GM19099 (cell line): ENCODE measurements around the gene ARHGAP6.

Experiments used
- POLR2A ChIP-seq: IDR thresholded peaks from 3 replicates; pipeline ENCODE4 v1.6.1; 2011; ENCODE audit warnings: low read depth; ENCODE audit not compliant: insufficient read length; ENCODE audit errors: extremely low read depth

Gene ARHGAP6

DNA sequence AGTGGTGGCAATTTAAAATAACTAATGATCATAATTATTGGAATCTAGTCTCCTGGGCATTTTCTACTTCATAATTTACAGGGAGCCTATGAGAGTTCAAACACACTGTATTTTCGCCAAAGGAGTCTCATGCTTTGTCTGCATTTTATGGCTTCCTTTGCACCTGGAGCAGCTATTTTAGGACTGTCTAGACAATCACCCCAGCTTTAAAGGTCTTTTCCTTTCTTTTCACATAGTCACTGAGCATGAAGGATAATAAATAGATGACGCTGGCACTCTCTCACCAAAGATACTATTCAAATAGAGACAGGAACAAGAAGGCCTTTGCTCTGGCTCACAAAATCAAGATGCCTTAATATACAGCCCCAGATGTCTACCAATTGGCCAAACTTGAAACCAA is 329.5 kb downstream of the ARHGAP6 start:
- no peak for TF ChIP-seq POLR2A

DNA sequence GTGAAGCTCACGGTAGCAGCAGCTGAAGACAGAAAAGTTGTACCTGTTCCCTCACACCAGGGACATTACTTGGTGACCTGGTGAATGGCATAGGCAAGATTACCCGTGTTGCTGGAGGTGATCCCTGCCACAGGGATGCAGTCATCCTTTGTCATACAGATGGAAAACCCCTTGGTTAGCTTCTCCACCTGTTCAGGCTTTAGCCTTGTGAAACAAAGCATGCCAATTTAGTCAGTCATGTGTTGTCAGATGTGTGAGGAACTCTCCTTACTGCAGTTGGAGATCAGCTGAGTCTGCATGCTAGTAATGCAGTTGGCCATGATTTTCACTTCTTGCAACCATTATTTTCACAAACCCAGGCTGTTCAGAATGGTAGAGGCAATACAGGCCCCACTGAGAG is 331.6 kb downstream of the ARHGAP6 start:
- no peak for TF ChIP-seq POLR2A

DNA sequence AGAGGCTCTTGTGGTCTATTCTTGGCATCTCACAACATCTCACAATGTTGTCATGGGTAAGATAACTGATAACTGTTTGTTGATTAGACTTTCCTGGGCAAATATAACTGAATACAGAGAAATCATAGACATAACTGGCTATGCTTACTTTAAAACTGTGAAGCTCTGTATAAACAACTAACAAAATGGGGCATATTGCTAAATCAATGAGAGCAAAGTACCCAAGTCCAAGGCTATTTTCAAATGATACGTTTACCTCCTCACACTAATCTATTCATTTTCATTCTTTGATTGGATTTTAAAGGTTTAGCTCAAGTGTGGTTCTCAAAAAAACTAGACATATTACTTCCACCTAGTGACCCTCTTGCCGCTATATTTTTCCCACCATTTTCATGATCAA is 333.9 kb downstream of the ARHGAP6 start:
- no peak for TF ChIP-seq POLR2A

DNA sequence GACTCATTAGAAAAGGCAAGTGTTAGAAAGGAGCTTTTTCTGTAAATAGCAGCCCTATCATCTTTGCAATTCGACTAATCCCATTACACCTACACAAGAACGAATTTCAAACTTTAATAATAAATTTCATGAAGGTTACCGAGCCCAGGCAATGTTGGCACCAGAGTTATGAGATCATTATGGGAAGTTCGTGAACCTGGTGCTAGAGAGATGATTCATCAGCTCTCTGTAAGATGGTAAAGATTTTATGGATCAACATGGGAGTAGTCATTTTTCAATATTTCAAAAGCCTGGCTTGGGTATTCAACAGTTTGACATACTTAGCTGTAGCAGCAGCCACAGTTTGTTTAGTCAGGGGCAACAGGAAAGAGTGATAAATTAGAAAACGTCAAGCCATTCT is 336.7 kb downstream of the ARHGAP6 start:
- TF ChIP-seq POLR2A, result no peak

DNA sequence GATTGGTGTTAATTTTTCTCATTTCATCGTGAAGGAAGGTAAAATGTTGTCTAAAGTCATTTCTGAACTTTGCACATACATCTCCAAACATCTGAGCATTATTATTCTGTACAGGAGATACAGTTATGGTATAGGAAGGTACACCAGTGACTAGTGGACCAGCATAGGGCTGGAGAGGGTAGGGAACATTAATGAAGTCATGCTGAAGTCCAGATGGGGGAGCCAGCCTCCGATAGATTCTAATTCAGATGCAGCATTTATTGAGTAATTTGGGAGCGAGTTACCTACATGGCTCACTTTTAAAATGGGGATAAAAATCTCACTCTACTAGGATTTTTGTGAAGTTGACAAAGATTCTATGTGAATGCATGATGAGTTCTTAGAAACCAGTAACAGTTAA is 337.6 kb downstream of the ARHGAP6 start:
- TF ChIP-seq POLR2A, result no peak

DNA sequence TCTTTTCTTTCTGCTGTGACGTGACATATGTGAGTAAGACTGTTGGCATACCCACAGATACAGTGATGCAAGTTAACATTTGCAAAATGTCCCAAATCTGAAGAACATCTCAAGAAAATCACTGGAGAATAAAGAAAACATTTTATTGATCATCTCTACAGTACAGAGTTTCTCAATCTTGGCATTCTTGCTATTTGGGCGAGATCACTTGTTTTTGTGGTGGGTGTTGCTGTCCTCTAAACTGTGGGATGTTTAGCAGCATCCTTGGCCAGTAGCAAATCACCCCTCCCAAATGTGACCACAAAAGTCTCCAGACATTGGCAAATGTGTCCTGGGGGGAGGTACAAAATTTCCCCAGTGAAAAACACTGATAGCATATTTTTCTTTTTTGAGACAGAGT is 343.7 kb downstream of the ARHGAP6 start:
- TF ChIP-seq POLR2A, result no peak

DNA sequence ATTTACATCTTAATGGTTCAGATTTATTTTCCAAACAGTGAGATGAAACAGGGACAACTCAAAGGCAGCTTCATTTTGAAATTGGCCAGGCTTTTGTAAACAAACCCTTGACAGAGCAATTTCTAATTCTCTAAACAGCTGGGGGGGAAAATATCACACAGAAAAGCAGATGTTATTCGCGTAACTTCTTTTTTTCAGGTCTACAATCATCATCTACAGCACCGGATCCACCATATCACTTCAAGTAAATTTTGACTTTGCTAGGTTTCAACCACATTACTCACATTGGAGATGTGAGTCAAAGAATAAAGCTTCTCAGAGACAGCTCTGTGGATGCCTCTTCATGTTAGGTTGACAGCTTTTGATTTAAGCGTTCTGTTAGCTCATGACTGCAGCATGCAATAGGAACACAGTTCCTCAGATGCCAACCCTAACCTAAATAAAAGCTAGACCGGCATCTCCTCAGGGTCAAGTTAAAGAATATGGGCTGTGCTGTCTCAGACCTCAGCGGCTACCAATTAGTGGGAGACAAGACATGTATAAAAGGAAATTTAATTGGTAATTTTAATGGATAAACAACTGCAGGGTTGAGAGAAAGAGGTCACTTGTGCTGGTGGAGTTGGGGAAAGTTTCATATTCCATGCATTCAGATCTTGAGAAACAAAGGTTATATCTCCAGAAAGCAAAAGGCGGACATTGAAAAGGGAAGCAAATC is 345.8 kb downstream of the ARHGAP6 start:
- no peak for TF ChIP-seq POLR2A

DNA sequence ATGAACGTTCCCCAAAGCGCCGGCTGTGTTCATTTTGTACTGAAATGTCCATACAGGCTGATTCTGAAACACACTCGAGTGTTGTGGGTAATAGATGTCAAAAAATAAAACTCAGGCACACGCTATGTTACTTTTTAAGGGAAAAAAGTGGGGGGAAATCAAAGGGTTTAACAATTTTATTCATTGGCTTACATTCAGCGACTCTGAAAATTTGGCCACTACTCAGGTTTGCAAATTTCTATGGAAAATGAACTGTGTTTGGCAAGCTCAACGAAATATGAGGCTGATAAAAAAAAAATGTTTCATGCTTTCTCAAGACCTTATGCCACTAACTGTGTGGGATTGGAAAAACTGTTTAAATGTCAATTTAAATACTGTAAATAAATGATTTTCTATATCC is 354.0 kb downstream of the ARHGAP6 start:
- TF ChIP-seq POLR2A, result no peak

DNA sequence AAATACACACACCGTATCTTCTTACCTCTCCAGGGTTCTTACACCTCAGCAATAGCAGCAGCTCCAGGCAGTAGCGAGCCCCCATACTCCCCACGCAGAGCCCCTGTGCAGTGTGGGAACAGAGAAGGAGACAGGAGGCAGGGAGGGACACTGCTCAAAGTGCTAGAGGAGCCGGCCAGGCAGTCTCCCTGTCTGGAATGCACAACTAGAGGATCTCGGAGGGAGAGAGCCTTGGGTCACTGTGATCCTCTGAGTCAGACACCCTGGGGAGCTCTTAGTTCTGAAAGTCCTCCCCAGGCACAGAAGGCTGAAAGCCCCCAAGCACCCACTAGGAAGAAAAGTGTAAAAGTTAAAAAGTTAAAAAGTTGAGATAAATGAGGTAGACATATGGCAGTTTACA is 356.5 kb downstream of the ARHGAP6 start:
- TF ChIP-seq POLR2A, result no peak

DNA sequence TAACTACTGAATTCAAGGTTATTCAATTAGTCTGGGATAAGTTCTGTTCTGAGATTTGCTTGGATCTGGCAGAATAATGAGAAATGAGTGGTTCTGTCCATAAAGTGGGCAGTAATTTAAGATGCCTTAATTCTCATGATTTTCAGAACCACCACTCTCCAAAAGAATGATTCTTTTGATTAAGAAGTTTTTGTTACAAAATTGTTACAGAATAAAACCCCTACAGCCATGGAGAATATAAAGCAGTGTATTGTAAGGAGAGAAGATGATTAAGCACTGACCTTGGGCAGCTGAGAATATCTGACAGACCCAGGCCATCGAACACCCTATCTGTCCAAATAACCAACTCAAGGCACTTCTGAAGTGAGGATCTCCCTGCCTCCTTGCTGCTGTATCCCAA is 360.1 kb downstream of the ARHGAP6 start:
- TF ChIP-seq POLR2A, result no peak

DNA sequence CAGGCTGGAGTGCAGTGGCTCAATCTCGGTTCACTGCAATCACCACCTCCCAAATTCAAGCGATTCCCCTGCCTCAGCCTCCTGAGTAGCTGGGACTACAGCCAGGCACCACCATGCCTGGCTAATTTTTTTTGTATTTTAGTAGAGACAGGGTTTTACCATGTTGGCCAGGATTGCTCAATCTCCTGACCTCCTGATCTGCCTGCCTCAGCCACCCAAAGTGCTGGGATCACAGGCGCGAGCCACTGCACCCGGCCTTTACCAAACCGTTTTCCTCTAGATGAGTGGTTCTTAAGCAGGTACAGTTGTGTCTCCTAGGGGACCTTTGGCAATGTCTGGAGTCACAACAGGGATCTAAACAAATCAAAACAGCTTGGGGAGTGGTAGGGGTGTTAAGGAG is 360.9 kb downstream of the ARHGAP6 start:
- no peak for TF ChIP-seq POLR2A

DNA sequence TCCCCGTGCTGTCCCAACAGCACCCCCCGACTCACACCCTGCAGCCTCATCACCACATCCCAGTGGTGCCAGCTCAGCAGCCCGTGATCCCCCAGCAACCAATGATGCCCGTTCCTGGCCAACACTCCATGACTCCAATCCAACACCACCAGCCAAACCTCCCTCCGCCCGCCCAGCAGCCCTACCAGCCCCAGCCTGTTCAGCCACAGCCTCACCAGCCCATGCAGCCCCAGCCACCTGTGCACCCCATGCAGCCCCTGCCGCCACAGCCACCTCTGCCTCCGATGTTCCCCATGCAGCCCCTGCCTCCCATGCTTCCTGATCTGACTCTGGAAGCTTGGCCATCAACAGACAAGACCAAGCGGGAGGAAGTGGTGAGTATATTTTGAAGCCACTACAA is 367.1 kb downstream of the ARHGAP6 start:
- TF ChIP-seq POLR2A, result no peak

DNA sequence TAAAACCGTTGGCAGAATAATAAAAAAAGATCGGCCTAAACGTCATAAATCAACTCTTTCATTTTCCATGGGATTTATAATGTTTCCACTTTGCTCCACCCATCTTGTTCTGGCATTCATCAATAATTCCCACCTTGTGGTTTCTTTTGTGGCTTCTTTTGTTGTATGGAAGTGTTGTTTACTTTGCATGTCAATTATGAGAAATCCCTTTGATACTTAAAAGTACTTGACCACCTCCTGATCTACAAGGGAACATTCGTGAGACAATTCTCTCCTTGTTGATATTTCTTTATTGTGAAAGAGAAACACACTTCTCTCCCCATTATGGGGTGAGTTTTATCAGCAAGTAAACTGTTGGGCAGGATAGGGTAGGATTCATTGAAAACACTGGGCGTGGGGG is 369.7 kb downstream of the ARHGAP6 start:
- TF ChIP-seq POLR2A, result no peak

DNA sequence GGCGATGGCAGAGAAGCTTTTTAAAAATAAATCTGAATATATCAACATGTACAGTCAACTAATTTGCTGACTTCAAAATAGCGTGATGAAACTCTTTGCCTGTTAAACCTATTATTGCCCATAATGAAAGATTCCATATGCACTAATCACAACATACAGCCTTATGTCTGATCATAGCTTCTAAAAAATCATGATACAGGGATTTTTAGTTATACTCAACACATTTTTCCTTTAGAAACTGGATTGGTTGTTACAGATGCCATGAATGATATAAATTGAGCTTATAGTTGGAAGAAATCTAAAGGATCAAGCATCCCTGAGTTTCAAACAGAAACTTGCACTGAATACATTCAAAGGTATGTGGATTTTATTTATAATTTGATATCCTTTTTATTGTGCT is 372.6 kb downstream of the ARHGAP6 start, which contains the start of gene AMELX:
TSS of gene AMELX (plus strand) at position 301 of the 400 bp plus-strand sequence. CDS start 1,376 bp downstream, outside the sequence.
- no peak for TF ChIP-seq POLR2A

DNA sequence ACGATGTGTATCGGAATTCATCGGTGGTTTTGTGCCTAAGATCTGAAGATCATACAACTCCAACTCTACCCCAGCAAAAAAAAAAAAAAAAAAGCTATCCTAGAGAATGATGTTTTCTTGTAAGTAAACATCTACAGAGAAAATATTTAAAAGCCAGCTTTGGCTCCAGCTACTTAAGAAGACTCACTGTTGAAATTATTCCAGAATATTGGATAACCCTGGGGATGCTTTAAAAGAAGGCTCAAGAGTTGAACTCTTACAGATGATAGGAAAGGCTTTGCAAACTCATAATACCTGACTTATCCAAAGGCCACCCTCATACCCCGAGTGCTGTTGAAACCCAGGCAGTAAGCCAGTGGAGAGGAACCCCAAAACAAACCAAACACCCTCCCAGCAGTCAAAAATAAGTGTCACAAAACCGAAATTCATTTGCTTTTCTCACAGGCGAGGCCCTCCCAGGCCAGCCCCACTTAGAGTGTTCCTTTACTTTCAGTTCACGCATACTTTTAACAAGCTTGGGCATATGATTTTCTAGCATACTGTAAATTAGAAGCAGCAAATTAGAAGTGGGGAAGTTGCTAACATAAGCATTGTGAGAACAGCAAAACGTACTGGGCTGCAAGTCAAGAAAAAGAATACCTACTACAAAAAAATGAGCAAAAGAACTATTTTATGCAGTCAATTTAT is 375.2 kb downstream of the ARHGAP6 start:
- TF ChIP-seq POLR2A, result no peak

DNA sequence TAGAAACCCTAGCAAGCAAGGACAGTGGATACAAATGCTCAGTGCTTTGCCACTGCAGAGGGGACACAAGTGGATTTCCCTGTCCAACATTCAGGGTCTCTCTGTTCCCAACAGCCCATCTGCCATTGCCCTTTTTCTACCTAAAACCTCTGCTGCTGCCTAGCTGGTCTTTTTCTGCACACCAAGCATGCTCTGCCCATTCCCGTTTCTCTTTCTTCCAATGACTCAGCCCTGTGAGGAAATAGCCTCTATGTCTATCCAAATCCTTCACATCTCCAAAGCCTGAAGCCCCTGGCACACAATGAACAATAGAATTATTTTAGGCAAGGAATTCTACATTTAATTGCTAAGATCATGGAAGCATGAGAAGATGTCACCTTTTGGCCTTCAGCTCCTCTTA is 378.2 kb downstream of the ARHGAP6 start:
- no peak for TF ChIP-seq POLR2A
